Body of pancreas (tissue), 4 donors: ENCODE results near the gene SLC38A11. TPM values are rescaled to one million over a fixed set of nuclear protein-coding genes. Genes with fewer than 3 reads are reported as not detected.

Experiments
- ATAC-seq: fragments of 150-250 bp; one replicate; pipeline ENCODE4 v1.9.1; 2016
- DNase-seq, 4 donors: peaks; one replicate each; pipeline ENCODE4 v3.0.0-alpha.2; 2019
- H3K27ac ChIP-seq, 4 donors: fragments of 200-600 bp; sonication (generic); 1 replicate in 3 of 4; 2 replicates in 1 of 4; pipeline versions ENCODE4 v1.5.1 to v1.6.1; 2016 to 2019; ENCODE audit warnings: mild to moderate bottlenecking in 1 of 4, mixed read lengths in 1 of 4, moderate library complexity in 1 of 4
- H3K27me3 ChIP-seq, 2 donors: fragments of 200-600 bp; sonication (generic); one replicate each; pipeline ENCODE4 v1.6.0; 2016; ENCODE audit warnings: mild to moderate bottlenecking in 1 of 2
- H3K36me3 ChIP-seq, 2 donors: fragments of 200-600 bp; sonication (generic); replicated peaks in 1 of 2; 2 replicates each; pipeline ENCODE4 v1.5.1; 2016; ENCODE audit warnings: low read depth in 2 of 2; ENCODE audit not compliant: insufficient read depth in 1 of 2
- H3K4me1 ChIP-seq: fragments of 200-600 bp; sonication (generic); one replicate; pipeline ENCODE4 v1.6.0; 2016
- H3K4me3 ChIP-seq, 2 donors: fragments of 200-600 bp; sonication (generic); 1 replicate in 1 of 2; 2 replicates in 1 of 2; pipeline ENCODE4 v1.5.1; 2016 to 2019
- H3K9me3 ChIP-seq, 3 donors: fragments of 200-600 bp; sonication (generic); 1 replicate in 2 of 3; 2 replicates in 1 of 3; pipeline ENCODE4 v1.5.1; 2016
- POLR2A ChIP-seq, 3 donors: fragments of 450-650 bp; IDR thresholded peaks; one replicate each; pipeline ENCODE4 v1.6.1; 2016; ENCODE audit warnings: antibody characterized with exemption in 3 of 3, mild to moderate bottlenecking in 2 of 3
- WGBS, 2 donors: methylation state at CpG; one replicate each; pipeline ENCODE4 v1.1.5; 2017; 5-methylcytosine and 5-hydroxymethylcytosine counted together
- intact Hi-C: fragments of 100-400 bp; cut with DNase I; formaldehyde crosslinking; loops from one replicate; pipeline ENCODE4 v1.15.1; 2023
- total RNA-seq, 2 donors: library from RNA; depleted of rRNA; stranded (reverse); fragments of >200 nt; gene quantifications; one replicate each; pipeline ENCODE4 v1.1.0, GENCODE V29; 2016
- TF ChIP-seq, protein P1 (sequence below), 7 experiments: fragments of 450-650 bp in 4 of 7; fragments of 200-600 bp in 3 of 7; sonication (generic) in 3 of 7; IDR thresholded peaks; one replicate each; pipeline ENCODE4 v1.5.1; 2016 to 2019; ENCODE audit warnings: antibody characterized with exemption in 7 of 7

The SLC38A11 gene
- total RNA-seq, 2 donors from 2014 or later = 1.6 to 2.9 TPM

DNA sequence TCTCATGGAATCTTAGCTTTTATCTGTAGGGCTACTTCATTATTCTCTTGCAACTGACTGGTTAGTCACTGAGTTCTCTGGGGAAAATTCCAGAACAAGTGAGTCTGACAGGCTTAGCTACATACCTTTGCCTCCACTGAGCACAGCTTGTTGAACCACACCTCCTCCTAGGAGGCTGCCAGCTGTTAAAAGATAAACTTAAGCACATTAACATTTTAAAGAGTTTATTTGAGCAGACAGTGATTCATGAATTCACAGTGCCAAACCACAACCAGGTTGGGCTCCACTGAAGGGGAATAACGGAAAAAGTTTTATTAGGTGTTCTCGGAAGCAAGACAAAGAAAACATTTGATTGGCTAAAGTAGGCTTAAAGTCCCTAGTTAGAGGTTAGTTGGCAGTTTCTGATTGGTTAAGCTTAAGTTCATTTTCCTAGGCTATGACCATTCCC lies 12.5 kb upstream of the SLC38A11 start:
- DNase-seq (peak in 1 of 4 donors; percentile 20), ATAC-seq (peak; percentile 53)
- no peak for TF ChIP-seq POLR2A (IDR thresholded peaks at IDR 0.05)
- TF ChIP-seq, protein P1, sequence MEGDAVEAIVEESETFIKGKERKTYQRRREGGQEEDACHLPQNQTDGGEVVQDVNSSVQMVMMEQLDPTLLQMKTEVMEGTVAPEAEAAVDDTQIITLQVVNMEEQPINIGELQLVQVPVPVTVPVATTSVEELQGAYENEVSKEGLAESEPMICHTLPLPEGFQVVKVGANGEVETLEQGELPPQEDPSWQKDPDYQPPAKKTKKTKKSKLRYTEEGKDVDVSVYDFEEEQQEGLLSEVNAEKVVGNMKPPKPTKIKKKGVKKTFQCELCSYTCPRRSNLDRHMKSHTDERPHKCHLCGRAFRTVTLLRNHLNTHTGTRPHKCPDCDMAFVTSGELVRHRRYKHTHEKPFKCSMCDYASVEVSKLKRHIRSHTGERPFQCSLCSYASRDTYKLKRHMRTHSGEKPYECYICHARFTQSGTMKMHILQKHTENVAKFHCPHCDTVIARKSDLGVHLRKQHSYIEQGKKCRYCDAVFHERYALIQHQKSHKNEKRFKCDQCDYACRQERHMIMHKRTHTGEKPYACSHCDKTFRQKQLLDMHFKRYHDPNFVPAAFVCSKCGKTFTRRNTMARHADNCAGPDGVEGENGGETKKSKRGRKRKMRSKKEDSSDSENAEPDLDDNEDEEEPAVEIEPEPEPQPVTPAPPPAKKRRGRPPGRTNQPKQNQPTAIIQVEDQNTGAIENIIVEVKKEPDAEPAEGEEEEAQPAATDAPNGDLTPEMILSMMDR (IDR thresholded peaks at IDR 0.05) = no peak
- H3K4me3 ChIP-seq = no peak overlapping the region
- H3K4me1 ChIP-seq = no peaks in the 10 kb centered on the region
- no peaks in the 10 kb centered on the region for H3K9me3 ChIP-seq
- 76 to 79% methylated on average over 2 of the region's 2 CpGs for WGBS, 2 donors
- intact Hi-C loops = no loop called here
- no peaks in the 10 kb centered on the region for H3K27me3 ChIP-seq
- H3K36me3 ChIP-seq = no peaks in the 10 kb centered on the region
- H3K27ac ChIP-seq = no peak overlapping the region

DNA sequence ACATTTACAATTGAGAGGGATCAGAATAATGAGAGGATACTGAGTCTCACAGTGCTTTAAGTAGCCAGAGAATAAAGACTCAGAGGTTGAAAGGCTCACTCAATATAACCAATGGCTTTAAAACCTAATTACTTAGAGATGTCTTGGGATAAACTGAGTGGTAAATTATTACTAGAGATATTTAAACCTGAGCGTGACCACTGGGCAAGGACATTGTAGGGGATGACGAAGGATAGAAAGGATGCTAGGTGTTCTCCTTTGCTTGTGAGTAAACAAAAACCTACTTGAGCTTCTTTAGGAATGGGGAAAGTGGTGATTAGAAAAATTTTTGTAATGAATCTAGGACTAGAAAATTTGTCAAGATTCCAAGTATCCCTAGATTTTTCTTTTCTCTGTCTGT lies 12.0 kb upstream of the SLC38A11 start:
- 77 to 92% methylated on average over 2 of the region's 2 CpGs for WGBS, 2 donors
- TF ChIP-seq, protein P1 (IDR thresholded peaks at IDR 0.05) = no peak
- no peak for TF ChIP-seq POLR2A (IDR thresholded peaks at IDR 0.05)
- no peak overlapping the region for H3K27ac ChIP-seq
- ATAC-seq = no peak
- no peaks in the 10 kb centered on the region for H3K36me3 ChIP-seq
- no peaks in the 10 kb centered on the region for H3K4me1 ChIP-seq
- no peaks in the 10 kb centered on the region for H3K9me3 ChIP-seq
- DNase-seq = no peak
- no peak overlapping the region for H3K4me3 ChIP-seq
- intact Hi-C loops = no loop called here
- no peaks in the 10 kb centered on the region for H3K27me3 ChIP-seq

DNA sequence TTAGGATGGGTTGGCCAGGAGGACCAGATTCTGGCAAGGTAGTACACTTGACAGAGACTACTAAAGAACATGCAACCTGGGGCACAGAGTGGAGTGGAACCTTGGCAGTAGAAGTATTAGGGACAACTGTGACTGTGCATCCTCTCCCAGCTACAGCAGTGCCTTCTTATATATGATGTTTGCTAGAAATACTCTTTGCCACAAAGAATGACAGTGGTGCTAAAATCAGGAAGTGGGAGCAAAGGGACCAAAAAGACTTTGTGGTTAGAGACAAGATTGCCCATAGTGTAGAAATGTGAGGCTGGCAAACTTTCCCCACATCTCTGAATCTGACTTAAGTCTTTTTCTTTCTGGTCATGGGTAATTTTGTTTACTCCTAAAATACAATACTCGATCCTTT lies 9.4 kb upstream of the SLC38A11 start:
- Histone ChIP-seq H3K27ac (no peak overlapping the region), H3K36me3 (no peaks in the 10 kb centered on the region), H3K4me1 (no peaks in the 10 kb centered on the region), H3K27me3 (no peaks in the 10 kb centered on the region), H3K9me3 (no peaks in the 10 kb centered on the region), H3K4me3 (no peak overlapping the region)
- no peak for DNase-seq
- no peak for ATAC-seq
- TF ChIP-seq POLR2A (IDR thresholded peaks at IDR 0.05) = no peak
- TF ChIP-seq, protein P1 (IDR thresholded peaks at IDR 0.05) = no peak
- WGBS, 2 donors = 47 to 61% methylated on average over 1 of the region's 1 CpG
- intact Hi-C loops = no loop called here

DNA sequence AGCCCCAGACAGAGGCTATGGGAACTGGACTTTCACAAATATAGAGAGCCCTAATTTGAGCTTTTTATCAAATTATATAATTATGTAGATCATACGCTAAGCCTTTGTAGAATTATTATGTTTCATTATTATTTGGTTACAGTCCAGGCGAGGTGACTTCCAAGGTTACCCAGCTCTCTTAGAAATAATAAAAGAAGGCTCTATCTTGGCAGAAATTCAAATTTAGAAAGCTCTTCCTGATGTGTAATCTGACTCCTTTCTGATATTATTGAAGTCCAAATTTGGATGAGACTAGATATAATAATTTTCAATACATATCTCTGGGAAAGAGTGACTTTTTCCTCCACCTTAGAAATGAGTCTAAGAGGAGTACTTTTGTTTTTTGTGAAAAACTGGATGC lies 4.8 kb upstream of the SLC38A11 start:
- H3K4me3 ChIP-seq = no peak overlapping the region
- DNase-seq (no peak), ATAC-seq (no peak)
- H3K9me3 ChIP-seq = no peaks in the 10 kb centered on the region
- no peaks in the 10 kb centered on the region for H3K27me3 ChIP-seq
- H3K36me3 ChIP-seq = no peaks in the 10 kb centered on the region
- 85 to 87% methylated on average over 2 of the region's 2 CpGs for WGBS, 2 donors
- H3K27ac ChIP-seq = no peak overlapping the region
- H3K4me1 ChIP-seq = no peaks in the 10 kb centered on the region
- TF ChIP-seq POLR2A (IDR thresholded peaks at IDR 0.05) = no peak
- TF ChIP-seq, protein P1 (IDR thresholded peaks at IDR 0.05) = no peak
- intact Hi-C loops = no loop called here

DNA sequence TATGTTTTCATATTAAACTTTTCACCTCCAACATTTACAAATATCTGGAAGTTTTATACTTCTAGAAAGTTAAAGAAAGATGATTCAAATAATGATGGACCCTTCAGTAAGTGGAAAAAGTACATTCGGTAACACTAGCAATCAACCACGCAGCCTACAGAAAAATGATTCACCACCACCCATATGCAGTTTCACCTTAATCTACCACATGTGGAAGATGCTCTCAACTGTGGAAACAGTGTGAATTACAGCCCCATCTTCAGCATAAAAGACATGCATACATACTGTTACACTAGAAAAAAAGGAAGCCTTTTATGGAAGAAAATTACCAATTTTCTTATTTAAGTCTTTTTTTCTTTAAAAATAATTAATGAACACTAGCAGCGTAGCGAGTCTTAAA lies 1.1 kb downstream of the SLC38A11 start:
- intact Hi-C loops = no loop called here
- Histone ChIP-seq H3K4me3 (no peak overlapping the region), H3K27me3 (no peaks in the 10 kb centered on the region), H3K36me3 (no peaks in the 10 kb centered on the region), H3K9me3 (no peaks in the 10 kb centered on the region), H3K27ac (no peak overlapping the region), H3K4me1 (peaks cover 7% of the 10 kb centered on the region)
- 70 to 74% methylated on average over 4 of the region's 4 CpGs for WGBS, 2 donors
- TF ChIP-seq, protein P1 (IDR thresholded peaks at IDR 0.05) = no peak
- TF ChIP-seq POLR2A (IDR thresholded peaks at IDR 0.05) = no peak
- ATAC-seq = no peak
- DNase-seq = no peak
